Bronchial epithelial cell (primary cell): ENCODE measurements around the gene NPAS3. TPM values are rescaled to one million over a fixed set of nuclear protein-coding genes. Genes with fewer than 3 reads are reported as not detected.

Source experiments
- DNase-seq: peaks from one replicate; pipeline ENCODE4 v3.0.0-alpha.2; 2010; ENCODE audit warnings: low read depth
- FAIRE-seq: peaks from 2 replicates; lab custom pipeline; 2011; peaks lifted over from hg19 to GRCh38; lab: Jason Lieb, UNC
- H3K27me3 ChIP-seq: 2 replicates; pipeline ENCODE4 v1.5.1; 2011; ENCODE audit warnings: low read length; ENCODE audit not compliant: control insufficient read depth, insufficient read depth
- H3K36me3 ChIP-seq: 2 replicates; pipeline ENCODE4 v1.5.1; 2011; ENCODE audit warnings: low read length; ENCODE audit not compliant: control insufficient read depth, insufficient read depth
- H3K4me3 ChIP-seq: 2 replicates; pipeline ENCODE4 v1.5.1; 2011; ENCODE audit warnings: mild to moderate bottlenecking, low read depth, low read length, control low read depth
- CTCF ChIP-seq: IDR thresholded peaks from 2 replicates; pipeline ENCODE4 v1.5.1; 2011; ENCODE audit warnings: mild to moderate bottlenecking, moderate library complexity, low read length, control low read depth, inconsistent platforms; ENCODE audit not compliant: insufficient read depth, severe bottlenecking
- total RNA-seq: library from RNA; depleted of rRNA; stranded (reverse); fragments of >200 nt; gene quantifications from 2 replicates; pipeline ENCODE4 v1.2.1, GENCODE V29; 2014

The NPAS3 gene
- total RNA-seq, 1 donor from 2014 or later, result not detected

DNA sequence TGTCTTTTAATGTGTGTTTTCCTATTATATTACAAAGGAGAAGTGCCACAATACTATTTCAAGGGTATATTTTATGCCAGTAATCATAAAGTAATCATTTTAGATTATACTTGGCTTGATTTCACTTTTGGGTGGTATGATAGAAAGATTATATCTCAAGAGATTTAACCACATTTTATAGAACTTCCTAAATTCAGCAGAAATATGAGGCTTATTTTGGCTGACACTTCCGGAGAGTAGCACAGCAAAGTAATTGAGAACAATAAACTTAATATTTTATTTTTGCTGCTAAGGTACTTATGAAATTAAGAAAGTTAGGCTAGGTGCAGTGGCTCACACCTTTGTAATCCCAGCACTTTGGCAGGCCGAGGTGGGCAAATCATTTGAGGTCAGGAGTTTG lies 319.1 kb downstream of the NPAS3 start:
- no peaks in the 10 kb centered on the region for H3K36me3 ChIP-seq
- DNase-seq (no peak), FAIRE-seq (no peak)
- no peak overlapping the region for H3K4me3 ChIP-seq
- H3K27me3 ChIP-seq, result no peaks in the 10 kb centered on the region
- TF ChIP-seq CTCF, result no peak

GRCh38 chr14:33259764-33260163 lies 321.1 kb downstream of the NPAS3 start:
- Histone ChIP-seq H3K27me3 (no peaks in the 10 kb centered on the region), H3K4me3 (no peak overlapping the region), H3K36me3 (no peaks in the 10 kb centered on the region)
- FAIRE-seq (no peak), DNase-seq (no peak)
- no peak for TF ChIP-seq CTCF

- DNase-seq (no peak), FAIRE-seq (no peak)
- no peaks in the 10 kb centered on the region for H3K36me3 ChIP-seq
- TF ChIP-seq CTCF, result no peak
- H3K4me3 ChIP-seq, result no peak overlapping the region
- H3K27me3 ChIP-seq, result no peaks in the 10 kb centered on the region
Observed at GRCh38 chr14:33271216-33271615, 332.5 kb downstream of the NPAS3 start.

DNA sequence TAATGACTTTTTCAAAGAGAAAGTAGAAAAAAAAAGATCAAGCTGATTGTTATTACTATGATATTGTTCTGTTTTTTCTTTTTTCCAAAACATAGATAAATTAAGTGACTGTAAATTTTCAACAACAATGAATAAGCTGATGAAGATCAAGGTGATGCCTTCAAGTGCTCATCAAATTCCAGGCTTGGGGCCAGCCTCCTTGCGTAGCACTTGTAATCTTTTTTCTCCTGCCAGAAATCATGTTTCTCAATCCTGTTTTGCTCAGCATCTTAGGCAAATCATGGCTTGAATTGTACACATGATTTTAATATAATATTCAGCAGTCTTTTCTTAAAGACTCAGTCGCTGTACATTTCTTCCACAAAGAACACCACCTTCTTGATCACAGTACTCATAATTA lies 333.2 kb downstream of the NPAS3 start:
- FAIRE-seq (no peak), DNase-seq (no peak)
- TF ChIP-seq CTCF, result no peak
- no peaks in the 10 kb centered on the region for H3K36me3 ChIP-seq
- no peaks in the 10 kb centered on the region for H3K27me3 ChIP-seq
- H3K4me3 ChIP-seq, result no peak overlapping the region

GRCh38 chr14:33273978-33274377 lies 335.3 kb downstream of the NPAS3 start:
- Histone ChIP-seq H3K27me3 (no peaks in the 10 kb centered on the region), H3K4me3 (no peak overlapping the region), H3K36me3 (no peaks in the 10 kb centered on the region)
- FAIRE-seq (no peak), DNase-seq (no peak)
- no peak for TF ChIP-seq CTCF

- DNase-seq, result no peak
- no peak for FAIRE-seq
- TF ChIP-seq CTCF, result no peak
- no peaks in the 10 kb centered on the region for H3K36me3 ChIP-seq
- no peaks in the 10 kb centered on the region for H3K27me3 ChIP-seq
- H3K4me3 ChIP-seq, result no peak overlapping the region
Observed at GRCh38 chr14:33275879-33276278, 337.2 kb downstream of the NPAS3 start.
